Epidermal melanocyte (primary cell): Measurements from ENCODE around the gene ENPP3.
"Not testable (repeated sequence)": the region's sequence is repeated elsewhere in the genome, so short reads cannot be mapped to it uniquely, and the experiment has no call there.

Experiments used
- DNase-seq: peaks from one replicate; pipeline ENCODE4 v3.0.0; 2011; ENCODE audit warnings: low spot score; ENCODE audit not compliant: insufficient read length

Gene ENPP3

DNA sequence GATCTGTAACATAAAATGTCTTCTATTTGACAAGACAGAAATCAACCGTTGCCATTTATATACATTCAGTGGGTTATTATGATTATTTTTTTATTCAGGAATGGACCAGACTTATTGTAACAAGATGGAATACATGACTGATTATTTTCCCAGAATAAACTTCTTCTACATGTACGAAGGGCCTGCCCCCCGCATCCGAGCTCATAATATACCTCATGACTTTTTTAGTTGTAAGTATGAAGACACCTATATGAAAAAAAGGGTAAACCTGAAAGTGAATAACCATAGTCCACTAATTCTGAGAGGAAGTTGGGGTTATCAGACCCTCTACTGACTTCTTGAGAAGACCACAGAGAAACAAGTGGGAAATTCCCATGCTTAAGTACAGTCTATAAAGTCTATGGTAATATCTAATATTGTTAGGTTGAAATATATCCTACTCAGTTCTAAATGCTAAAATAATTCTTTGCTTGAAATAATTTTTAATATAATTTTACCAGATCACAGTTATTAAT is 48.2 kb downstream of the ENPP3 start:
- DNase-seq: no peak

DNA sequence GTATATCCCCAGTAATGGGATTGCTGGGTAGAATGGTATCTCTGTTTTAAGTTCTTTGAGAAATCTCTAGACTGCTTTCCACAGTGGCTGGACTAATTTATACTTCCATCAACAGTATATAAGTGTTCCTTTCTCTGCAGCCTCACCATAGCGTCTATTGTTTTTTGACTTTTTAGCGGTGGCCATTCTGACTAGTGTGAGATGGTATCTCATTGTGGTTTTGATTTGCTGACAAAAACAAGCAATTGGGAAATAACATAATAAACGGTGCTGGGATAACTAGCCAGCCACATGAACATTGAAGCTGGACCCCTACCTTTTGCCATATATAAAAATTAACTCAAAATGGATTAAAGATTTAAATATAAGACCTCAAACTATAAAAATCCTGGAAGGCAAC is 49.9 kb downstream of the ENPP3 start:
- DNase-seq: no peak

GRCh38 chr6:131688286-131688685 is 51.2 kb downstream of the ENPP3 start:
- DNase-seq: no peak

GRCh38 chr6:131692031-131692430 is 54.9 kb downstream of the ENPP3 start:
- DNase-seq: no peak

- DNase-seq: no peak
Observed at GRCh38 chr6:131692589-131692988, 55.5 kb downstream of the ENPP3 start.

DNA sequence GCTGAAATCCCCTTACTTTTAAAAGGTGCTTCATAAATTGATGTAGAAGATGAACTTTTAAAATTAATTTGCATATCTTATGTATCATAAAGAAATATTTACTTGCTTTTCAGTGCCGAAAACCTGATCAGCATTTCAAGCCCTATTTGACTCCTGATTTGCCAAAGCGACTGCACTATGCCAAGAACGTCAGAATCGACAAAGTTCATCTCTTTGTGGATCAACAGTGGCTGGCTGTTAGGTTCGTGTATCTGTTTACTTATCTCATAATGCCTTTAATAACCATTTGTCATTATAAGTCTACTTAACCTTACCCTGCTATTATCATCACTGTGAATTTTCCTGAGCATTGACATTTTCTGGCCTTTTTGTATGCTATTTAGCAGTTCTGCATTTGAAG is 56.3 kb downstream of the ENPP3 start:
- no peak for DNase-seq

- DNase-seq: peak; percentile 71
Observed at GRCh38 chr6:131694832-131695426, 57.8 kb downstream of the ENPP3 start.

DNA sequence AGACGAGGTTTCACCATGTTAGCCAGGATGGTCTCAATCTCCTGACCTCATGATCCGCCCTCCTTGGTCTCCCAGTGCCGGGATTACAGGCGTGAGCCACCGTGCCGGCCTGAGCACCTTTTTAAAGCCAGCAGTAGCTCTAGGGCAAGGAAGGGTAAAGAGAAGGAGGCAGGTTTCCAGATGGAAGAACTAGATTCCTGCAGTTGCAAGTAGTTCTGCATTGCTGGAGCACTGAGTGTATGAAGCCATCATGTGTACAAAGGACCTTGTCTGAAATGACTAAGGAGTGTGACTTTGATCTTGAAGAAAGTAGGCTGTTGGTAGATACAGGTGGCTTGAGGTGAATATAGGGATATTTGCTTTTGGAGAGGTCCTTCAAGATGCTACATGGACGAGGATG is 59.9 kb downstream of the ENPP3 start:
- DNase-seq: no peak

GRCh38 chr6:131700851-131701250 is 63.7 kb downstream of the ENPP3 start:
- not testable (repeated sequence) for DNase-seq

- DNase-seq: not testable (repeated sequence)
Observed at GRCh38 chr6:131703905-131704304, 66.8 kb downstream of the ENPP3 start.

DNA sequence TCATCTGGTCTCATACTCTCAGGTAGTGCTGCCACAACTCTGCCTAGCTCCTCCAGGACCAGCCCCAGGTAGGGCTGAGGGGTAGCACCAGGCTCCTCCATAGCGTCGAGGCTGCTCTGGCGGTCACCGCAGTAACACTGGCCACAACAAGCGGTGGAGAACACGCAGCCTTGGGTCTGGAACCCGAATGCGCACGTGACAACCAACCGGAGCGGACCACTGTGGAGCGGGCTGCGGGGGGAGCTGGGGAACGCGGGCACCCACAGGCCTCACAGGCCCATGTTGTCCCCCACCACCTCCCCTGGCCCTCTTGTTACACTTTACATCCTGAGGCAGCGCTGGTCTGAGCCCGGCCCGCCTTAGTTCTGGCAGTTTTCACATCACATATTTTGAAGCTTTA is 73.8 kb downstream of the ENPP3 start, which contains the start of gene CTAGE9:
CTAGE9 (minus strand) TSS at position 101 of the 400 bp plus-strand sequence; CDS start at position 101, 0 bp downstream.
- DNase-seq: not testable (repeated sequence)

GRCh38 chr6:131715567-131715966 is 78.5 kb downstream of the ENPP3 start:
- not testable (repeated sequence) for DNase-seq

DNA sequence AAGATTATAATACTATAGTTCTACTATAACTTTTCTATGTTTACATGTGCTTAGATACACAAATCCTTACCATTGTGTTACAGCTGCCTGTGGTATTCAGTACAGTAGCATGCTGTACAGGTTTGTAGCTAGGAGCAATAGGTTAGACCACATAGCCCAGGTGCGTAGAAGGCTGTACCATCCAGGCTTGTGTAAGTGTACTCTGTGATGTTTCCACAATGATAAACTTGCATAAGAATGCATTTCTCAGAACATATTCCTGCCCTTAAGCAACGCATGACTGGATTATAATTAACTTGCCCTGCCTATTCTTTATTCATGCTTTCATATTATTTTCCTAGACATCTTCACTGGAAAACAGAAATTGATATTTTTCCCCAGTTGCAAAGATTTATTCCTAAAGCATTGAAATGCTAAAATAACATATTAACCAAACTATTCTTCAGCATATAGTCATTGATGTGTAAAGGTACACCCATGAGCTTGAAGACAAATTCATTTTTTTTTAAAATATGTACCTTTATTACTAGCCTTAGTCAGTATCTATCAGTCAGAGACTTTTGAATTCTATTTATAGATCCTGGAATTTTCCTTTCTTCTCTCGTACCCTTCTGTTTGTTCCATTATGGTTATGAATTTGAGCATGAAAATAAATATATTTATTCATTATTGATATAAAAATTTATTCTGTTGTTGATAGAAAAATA is 80.9 kb downstream of the ENPP3 start:
- no peak for DNase-seq

DNA sequence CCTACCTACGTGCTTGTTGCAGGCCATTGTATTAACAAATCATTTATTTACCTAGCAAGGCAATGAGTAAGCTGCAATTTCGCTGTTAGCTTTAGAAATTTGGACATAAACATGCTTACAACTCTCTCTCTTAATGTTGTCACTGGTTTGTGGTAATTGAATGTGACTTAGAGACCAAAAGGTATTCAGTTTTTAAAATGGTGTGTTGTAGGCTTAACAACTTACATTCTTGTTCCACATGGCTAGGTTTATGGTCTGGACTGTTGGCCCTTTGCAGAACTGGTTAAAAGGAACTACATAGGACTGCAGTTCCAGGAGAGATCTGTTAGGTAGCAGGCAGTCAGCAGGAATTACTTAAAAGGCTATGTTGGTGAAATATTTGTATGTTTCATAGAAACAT is 84.1 kb downstream of the ENPP3 start:
- no peak for DNase-seq

- DNase-seq: no peak
Observed at GRCh38 chr6:131724114-131724513, 87.0 kb downstream of the ENPP3 start.

DNA sequence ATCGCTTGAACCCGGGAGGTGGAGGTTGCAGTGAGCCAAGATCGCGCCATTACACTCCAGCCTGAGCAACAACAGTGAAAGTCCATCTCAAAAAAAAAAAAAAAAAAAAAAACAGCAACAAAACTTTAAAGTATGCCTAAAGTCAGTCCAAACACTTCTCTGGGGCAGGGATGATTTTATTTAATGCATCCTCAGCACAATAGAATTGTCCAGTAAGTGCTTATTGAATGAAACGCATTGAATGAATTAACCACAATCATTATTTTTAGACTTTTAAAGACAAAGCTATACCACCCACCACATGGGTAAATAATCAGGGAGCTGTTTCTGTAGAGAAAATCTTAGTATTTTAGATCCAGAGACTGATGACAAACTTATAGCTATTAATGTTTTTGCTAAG is 90.4 kb downstream of the ENPP3 start:
- DNase-seq: no peak

- no peak for DNase-seq
Observed at GRCh38 chr6:131727868-131728267, 90.8 kb downstream of the ENPP3 start.

DNA sequence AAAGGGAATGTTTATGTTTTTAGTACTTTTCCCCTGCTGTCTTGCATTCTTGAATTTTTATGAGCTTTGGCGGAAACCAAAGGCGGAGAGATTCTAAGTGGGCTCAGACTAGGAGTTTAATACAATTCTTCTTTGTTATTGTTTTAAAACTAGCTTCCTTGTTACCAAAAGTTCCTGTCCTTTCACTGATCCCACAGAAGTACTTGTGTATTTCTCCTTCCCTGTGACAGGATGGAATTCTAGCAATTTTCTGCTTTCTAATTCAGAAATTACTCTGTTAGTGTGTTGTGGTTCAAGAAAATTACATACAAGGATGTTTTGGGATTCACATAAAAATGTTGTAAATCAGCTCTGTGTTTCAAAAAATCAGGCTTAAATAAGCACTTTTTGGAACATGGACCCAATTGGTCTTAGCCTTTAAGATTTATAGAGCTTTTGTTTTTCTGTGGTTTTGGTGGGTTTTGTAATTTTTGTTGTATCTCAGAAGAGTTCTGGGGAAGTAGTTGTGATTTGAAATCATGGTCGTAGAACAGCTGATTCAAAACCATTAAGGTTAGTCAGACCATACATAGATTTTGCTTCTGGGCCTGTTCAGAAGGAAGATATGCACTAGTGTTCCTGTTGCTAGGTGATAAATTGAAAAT is 91.3 kb downstream of the ENPP3 start:
- DNase-seq: no peak

- DNase-seq: no peak
Observed at GRCh38 chr6:131729550-131729949, 92.4 kb downstream of the ENPP3 start.

GRCh38 chr6:131730264-131730663 is 93.2 kb downstream of the ENPP3 start:
- no peak for DNase-seq

DNA sequence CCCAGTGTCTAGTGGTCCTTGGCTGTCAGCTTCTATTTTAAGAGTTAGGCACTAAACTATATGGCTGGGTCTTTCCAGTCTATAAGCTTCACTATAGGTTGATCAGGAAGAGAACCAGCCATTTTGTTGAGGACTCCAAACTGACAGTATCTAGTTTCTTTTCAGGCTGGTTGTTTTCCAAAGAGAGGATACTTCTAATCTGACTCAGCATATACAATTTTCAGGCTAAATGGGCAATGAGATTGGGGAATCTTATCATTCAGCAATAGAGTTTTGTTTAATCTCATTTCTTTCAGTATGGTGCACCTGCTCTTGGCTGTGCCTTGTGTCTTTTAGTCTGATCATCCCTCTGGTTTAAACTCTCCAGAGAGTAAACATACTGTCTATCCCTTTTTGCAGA is 94.1 kb downstream of the ENPP3 start:
- DNase-seq: no peak

- DNase-seq: no peak
Observed at GRCh38 chr6:131733376-131734016, 96.4 kb downstream of the ENPP3 start.
